Transverse colon (tissue), 3 donors: ENCODE results near the gene RPL15.

ENCODE experiments used
- EP300 ChIP-seq: sonication (generic); formaldehyde crosslinking; IDR thresholded peaks from one replicate; pipeline ENCODE4 v1.6.1; 2017; ENCODE audit warnings: antibody characterized with exemption, low read depth
- POLR2A ChIP-seq: fragments of 450-650 bp; IDR thresholded peaks from one replicate; pipeline ENCODE4 v1.6.1; 2016; ENCODE audit warnings: antibody characterized with exemption, mild to moderate bottlenecking, moderate library complexity
- TF ChIP-seq, protein P1 (sequence below), 5 experiments: fragments of 200-600 bp in 3 of 5; fragments of 450-650 bp in 2 of 5; sonication (generic) in 3 of 5; IDR thresholded peaks; 1 replicate in 2 of 5; 2 replicates in 3 of 5; pipeline ENCODE4 v1.5.1; 2016 to 2017; ENCODE audit warnings: antibody characterized with exemption in 5 of 5, inconsistent platforms in 3 of 5, mild to moderate bottlenecking in 2 of 5, moderate library complexity in 1 of 5

DNA sequence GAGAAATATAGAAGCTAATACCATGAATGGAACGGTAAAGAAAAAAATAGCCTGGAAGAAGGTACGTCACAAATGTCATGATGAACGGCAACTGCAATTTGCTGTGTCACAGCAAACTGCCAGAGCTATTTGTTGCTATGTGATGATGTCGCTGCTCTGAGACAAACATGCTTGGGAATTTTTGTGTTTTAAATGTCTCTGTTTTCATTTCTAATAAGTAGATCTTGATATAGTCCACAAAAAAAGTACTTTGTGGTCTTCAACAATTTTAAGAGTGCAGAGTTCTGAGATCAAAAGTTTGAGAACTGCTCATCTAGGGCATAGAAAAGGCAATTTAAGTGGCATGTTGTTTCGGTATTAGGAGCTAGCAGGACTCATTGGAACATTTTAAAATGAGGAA lies 23.8 kb downstream of the RPL15 start:
- TF ChIP-seq, protein P1, sequence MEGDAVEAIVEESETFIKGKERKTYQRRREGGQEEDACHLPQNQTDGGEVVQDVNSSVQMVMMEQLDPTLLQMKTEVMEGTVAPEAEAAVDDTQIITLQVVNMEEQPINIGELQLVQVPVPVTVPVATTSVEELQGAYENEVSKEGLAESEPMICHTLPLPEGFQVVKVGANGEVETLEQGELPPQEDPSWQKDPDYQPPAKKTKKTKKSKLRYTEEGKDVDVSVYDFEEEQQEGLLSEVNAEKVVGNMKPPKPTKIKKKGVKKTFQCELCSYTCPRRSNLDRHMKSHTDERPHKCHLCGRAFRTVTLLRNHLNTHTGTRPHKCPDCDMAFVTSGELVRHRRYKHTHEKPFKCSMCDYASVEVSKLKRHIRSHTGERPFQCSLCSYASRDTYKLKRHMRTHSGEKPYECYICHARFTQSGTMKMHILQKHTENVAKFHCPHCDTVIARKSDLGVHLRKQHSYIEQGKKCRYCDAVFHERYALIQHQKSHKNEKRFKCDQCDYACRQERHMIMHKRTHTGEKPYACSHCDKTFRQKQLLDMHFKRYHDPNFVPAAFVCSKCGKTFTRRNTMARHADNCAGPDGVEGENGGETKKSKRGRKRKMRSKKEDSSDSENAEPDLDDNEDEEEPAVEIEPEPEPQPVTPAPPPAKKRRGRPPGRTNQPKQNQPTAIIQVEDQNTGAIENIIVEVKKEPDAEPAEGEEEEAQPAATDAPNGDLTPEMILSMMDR (IDR thresholded peaks at IDR 0.05) = no peak
- TF ChIP-seq EP300 (no peak), POLR2A (no peak)
